ENCODE results near the gene BFAR.

The BFAR gene

DNA sequence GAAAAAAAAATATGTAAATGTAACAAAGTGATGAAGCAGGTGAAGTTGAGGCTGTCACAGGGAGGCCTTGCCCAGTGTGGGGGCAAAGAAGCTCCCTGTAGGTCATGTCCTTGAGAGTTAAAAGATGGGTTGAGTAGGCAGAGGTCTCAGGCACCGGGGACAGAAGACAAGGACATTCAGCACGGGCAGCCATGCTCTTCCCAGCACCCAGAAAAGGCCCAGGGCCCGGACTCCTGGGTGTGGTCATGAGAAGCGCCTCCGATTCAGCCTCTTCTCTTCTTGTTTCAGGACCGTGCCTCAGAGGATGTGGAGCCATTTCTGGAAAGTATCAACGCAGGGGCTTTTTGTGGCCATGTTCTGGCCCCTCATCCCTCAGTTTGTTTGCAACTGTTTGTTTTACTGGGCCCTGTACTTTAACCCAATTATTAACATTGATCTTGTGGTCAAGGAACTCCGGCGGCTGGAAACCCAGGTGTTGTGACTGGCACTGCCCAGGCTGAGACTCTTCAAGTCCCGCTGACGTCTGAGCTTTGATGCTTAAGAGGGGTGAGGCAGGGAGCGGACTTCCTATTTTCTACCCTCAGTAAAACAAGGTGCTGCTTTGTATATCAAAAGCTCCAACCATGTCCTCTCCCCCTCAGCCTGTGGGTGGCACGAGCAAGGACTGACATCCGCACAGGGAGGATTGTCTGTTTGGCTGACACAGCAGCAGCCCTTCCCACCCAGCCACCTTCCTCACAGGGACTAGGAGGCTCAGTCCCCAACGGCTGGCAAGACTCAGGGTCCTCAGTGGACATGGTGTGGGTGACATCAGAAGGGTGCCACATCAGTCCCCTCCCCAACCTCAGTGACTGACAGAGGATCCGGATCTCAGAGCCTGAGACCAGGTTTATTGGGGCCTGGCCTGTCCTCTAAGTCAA lies 34.9 kb downstream of the BFAR start:
- TF ChIP-seq, protein P1, sequence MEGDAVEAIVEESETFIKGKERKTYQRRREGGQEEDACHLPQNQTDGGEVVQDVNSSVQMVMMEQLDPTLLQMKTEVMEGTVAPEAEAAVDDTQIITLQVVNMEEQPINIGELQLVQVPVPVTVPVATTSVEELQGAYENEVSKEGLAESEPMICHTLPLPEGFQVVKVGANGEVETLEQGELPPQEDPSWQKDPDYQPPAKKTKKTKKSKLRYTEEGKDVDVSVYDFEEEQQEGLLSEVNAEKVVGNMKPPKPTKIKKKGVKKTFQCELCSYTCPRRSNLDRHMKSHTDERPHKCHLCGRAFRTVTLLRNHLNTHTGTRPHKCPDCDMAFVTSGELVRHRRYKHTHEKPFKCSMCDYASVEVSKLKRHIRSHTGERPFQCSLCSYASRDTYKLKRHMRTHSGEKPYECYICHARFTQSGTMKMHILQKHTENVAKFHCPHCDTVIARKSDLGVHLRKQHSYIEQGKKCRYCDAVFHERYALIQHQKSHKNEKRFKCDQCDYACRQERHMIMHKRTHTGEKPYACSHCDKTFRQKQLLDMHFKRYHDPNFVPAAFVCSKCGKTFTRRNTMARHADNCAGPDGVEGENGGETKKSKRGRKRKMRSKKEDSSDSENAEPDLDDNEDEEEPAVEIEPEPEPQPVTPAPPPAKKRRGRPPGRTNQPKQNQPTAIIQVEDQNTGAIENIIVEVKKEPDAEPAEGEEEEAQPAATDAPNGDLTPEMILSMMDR (IDR thresholded peaks at IDR 0.05; ENCODE audit: low read depth, low read length, missing control alignments): no peak
- DNase-seq: no peak
- in situ Hi-C loops (cut with HindIII; ENCODE audit: low pct_ligation_motif_present, low sequenced_read_pairs): no loop called here
- no peak overlapping the region for H3K27ac ChIP-seq
- no peak overlapping the region for H3K4me3 ChIP-seq (ENCODE audit: low read depth, low read length)
- no peaks in the 10 kb centered on the region for H3K27me3 ChIP-seq (replicated peaks)
- peaks cover 44% of the 10 kb centered on the region for H3K36me3 ChIP-seq (replicated peaks)

DNA sequence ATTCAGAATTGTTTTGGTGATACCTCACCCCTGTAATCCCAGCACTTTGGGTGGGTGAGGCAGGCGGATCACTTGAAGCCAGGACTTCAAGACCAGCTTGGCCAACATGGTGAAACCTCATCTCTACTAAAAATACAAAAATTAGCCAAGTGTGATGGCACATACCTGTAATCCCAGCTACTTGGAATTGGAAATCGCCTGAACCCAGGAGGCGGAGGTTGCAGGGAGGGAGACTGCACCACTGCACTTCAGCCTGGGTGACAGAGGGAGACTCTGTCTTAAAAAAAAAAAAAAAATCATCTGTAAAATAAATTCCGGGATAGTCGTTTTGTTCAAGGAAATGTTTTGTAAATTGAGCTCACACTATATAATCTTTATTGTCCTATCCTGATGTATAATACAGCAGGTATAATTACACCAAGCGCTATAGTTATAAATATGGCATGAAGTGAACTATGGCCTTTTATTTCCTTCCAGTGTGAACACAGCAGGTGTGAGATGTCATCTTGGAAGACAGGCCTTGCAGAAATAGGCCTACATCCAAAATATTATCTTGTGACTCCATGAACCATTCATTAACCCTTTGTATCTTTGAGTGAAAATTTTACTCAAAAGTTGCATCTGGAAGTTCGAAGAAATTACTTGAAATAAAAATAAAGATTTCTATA lies 35.9 kb downstream of the BFAR start:
- TF ChIP-seq, protein P1 (IDR thresholded peaks at IDR 0.05; ENCODE audit: low read depth, low read length, missing control alignments): no peak
- in situ Hi-C loops (cut with HindIII; ENCODE audit: low pct_ligation_motif_present, low sequenced_read_pairs): no loop called here
- Histone ChIP-seq H3K27ac (no peak overlapping the region), H3K36me3 (replicated peaks) (peaks cover 35% of the 10 kb centered on the region), H3K4me3 (ENCODE audit: low read depth, low read length) (no peak overlapping the region), H3K27me3 (replicated peaks) (no peaks in the 10 kb centered on the region)
- DNase-seq: no peak

DNA sequence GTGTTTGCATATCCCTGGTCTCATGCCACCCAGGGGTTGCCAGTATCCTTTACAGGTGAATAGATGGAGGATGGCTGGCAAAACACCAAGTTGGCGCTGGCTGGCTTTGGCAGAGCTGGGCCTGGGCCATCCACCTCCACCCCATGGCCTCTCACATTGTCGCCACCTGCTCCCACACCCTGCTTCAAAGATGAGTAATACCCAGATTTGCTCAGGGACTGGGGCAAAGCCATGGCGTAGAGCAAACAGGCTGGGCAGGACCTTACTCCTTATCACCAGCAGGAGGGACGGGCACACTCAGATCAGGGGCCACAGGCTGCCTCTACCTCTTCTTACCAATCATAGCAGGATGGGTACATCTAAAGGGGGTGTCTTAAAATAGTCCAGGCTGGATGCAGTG lies 37.0 kb downstream of the BFAR start:
- no peak for DNase-seq
- in situ Hi-C loops (cut with HindIII; ENCODE audit: low pct_ligation_motif_present, low sequenced_read_pairs): no loop called here
- H3K36me3 ChIP-seq (replicated peaks): peaks cover 24% of the 10 kb centered on the region

DNA sequence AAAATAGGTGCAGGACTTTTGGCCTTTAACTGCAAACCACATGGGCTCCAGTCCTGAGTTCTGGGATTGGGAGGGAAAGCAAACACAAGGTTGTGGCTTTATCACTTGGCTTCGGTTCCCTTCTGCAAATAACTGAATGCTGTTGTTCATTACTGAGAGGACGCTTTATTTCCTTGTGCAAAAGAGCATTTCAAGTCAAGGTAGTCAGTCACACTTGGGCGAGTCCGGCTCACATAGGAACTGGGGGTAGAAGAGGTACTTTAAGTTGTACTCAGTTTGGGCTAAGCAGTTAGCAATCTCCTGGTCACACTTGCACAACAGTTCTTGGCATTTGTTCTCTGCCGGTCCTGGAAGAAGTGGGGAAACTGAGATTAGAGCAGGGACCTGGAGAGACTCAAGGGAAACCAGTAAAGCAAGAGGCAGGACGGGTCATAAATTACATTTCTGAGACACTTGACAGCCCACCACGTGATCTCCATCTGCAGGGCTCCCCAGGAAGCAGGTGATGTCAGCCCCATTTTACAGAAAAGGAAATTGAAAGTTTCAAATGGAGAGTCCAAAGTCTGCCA lies 39.7 kb downstream of the BFAR start:
- in situ Hi-C loops (cut with HindIII; ENCODE audit: low pct_ligation_motif_present, low sequenced_read_pairs): no loop called here
- DNase-seq: no peak
- Histone ChIP-seq H3K4me3 (ENCODE audit: low read depth, low read length) (no peak overlapping the region), H3K36me3 (replicated peaks) (peaks cover 5% of the 10 kb centered on the region), H3K27ac (no peak overlapping the region), H3K27me3 (replicated peaks) (no peaks in the 10 kb centered on the region)
- TF ChIP-seq, protein P1 (IDR thresholded peaks at IDR 0.05; ENCODE audit: low read depth, low read length, missing control alignments): no peak

More for the DNA sequence above, 37.0 kb downstream of the BFAR start:
- no peaks in the 10 kb centered on the region for H3K27me3 ChIP-seq (replicated peaks)
- H3K4me3 ChIP-seq (ENCODE audit: low read depth, low read length): no peak overlapping the region
- H3K27ac ChIP-seq: no peak overlapping the region
- TF ChIP-seq, protein P1 (IDR thresholded peaks at IDR 0.05; ENCODE audit: low read depth, low read length, missing control alignments): peak; percentile 3

DNA sequence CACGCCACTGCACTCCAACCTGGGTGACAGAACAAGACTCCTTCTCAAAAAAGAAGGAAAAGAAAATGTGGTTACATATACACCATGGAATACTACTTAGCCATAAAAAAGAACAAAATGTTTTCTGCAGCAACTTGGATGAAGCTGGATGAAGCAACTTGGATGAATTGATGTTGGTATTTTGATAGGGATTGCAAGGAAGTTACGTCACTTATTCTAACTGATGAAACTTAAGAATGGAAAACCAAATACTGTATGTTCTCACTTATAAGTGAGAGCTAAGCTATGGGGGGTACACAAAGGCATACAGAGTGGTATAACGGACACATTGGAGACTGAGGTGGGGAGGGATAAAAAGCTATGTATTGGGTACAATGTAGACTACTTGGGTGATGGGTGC lies 43.9 kb downstream of the BFAR start:
- no peaks in the 10 kb centered on the region for H3K36me3 ChIP-seq (replicated peaks)
- no peak overlapping the region for H3K27ac ChIP-seq
- TF ChIP-seq, protein P1 (IDR thresholded peaks at IDR 0.05; ENCODE audit: low read depth, low read length, missing control alignments): no peak
- H3K4me3 ChIP-seq (ENCODE audit: low read depth, low read length): no peak overlapping the region
- in situ Hi-C loops (cut with HindIII; ENCODE audit: low pct_ligation_motif_present, low sequenced_read_pairs): no loop called here
- H3K27me3 ChIP-seq (replicated peaks): no peaks in the 10 kb centered on the region
- DNase-seq: no peak
